Activated CD8-positive, alpha-beta memory T cell treated with anti-CD3 and anti-CD28 coated beads for 48 hours (primary cell): ENCODE data around the gene IFITM2.
"Not testable (repeated sequence)": the region's sequence is repeated elsewhere in the genome, so short reads cannot be mapped to it uniquely, and the experiment has no call there.

Experiments used
- DNase-seq, 3 experiments: peaks; one replicate each; pipeline ENCODE4 v3.0.0-alpha.2; 2020; ENCODE audit warnings: low read depth in 2 of 3, low spot score in 2 of 3

IFITM2 gene

DNA sequence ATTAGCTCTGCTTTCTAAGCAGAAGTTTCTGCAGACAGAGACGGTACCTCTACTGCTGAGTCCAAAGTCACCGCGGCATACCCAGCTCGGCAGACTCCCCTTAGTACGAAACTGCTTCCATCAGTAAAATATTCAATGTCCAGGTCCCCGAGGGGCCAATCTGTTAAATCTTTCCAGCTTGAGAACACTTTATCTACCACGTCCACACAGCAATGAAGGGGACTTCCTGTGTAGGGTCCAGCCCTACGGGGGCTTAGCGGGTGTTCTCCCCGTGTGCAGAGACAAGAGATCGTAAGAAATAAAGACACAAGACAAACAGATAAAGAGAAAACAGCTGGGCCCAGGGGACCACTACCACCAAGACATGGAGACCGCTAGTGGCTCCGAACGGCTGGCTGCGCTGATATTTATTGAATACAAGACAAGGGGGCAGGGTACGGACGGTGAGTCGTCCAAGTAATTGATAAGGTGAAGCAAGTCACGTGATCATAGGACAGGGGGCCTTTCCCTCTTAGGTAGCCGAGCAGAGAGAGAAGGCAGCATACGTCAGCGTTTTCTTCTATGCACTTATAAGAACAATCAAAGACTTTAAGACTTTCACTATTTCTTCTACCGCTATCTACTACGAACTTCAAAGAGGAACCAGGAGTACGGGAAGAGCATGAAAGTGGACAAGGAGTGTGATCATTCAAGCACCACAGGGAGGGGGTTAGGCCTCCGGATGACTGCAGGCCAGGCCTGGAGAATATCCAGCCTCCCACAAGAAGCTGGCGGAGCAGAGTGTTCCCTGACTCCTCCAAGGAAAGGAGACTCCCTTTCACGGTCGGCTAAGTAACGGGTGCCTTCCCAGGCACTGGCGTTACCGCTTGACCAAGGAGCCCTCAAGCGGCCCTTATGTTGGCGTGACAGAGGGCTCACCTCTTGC lies 17.2 kb downstream of the IFITM2 start:
- DNase-seq, result not testable (repeated sequence)

DNA sequence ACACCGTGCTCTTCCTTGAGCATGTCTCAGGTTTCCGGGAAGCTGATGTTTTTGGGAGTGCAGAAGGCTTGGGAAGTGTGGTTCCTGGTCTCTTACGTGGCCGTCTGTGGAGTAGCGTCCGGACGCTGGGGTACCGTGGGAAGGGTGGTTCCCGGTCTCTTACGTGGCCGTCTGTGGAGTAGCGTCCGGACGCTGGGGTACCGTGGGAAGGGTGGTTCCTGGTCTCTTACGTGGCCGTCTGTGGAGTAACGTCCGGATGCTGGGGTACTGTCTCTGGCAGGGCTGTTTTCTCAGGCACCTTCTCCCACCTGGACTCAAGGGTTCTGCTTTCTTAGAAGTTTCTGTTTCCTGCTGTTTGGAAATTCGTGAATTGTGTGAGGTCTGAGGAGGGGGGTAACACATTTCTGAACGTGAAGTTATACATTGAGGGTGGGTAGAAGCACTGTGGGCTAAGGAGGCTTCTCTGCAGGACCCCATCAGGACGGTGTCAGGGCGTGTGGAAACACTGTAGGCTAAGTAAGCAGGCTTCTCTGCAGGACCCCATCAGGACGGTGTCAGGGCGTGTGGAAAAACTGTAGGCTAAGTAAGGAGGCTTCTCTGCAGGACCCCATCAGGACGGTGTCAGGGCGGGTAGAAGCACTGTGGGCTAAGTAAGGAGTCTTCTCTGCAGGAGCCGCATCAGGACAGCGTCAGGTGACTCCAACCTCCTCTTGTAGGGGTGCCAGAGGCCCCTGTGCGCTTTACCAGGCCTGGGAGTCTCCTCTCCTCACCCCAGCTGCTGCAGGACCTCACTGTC lies 18.4 kb downstream of the IFITM2 start:
- no peak for DNase-seq

DNA sequence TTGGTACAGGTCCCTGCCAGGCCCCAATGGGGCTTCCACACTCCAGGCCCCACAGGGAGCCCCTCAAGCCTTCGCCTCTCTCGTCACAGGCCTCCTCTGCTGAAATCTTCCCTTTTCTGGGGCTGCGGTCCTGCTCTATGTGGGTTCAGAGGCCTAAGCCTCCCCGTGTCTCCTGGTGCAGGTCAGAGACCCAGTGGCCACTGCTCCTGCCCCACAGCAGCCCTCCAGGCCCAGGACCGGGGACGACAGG lies 18.9 kb downstream of the IFITM2 start:
- no peak for DNase-seq

DNA sequence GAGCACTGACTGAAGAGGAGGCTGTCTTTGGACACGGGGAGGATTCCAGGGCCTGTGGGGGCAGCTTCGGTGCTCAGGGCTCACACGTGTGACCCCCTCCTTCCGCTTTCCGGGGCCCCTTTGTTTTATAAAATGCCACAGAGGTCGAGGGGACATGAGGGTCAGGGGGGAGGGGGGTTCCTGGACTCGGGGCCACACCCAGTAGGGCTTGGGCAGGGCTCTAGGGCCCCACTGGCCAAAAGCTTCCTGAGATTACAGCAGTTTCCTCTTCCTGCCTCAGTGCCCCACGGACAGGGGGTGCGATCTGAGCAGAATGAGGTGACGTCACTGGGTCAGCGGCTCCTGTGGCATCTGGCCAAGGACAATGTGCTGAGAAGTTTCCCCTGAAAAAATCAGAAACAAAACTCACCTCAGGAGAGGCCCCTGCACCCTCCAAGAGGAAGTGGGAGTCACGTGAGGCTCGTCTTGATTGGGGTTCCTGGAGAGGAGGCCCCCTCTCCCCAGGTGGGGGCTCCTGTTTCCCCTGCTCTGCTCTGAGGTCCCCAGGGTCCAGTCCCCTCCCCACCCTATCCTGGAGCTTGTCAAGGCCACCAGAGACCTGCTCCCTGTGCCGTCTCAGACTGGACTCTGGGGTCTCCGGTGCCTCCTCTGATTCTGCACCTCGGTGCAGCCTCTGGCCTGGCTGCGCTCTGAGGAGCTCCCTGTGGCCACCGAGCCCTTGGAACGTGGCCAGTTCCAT lies 19.4 kb downstream of the IFITM2 start:
- no peak for DNase-seq

DNA sequence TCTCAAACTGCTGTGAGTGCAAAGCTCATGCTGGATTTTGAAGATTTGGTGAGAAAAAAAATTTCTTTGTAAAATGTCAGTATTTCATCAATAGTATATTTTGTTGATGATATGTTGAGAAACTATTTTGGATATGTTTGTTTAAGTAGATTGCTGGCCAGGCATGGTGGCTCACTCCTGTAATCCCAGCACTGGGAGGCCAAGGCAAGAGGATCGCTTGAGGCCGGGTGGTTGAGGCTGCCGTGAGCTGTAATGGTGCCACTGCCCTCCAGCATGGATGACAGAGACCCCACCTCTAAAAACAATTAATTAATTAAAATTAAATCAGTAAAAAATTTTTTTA lies 19.9 kb downstream of the IFITM2 start:
- no peak for DNase-seq

DNA sequence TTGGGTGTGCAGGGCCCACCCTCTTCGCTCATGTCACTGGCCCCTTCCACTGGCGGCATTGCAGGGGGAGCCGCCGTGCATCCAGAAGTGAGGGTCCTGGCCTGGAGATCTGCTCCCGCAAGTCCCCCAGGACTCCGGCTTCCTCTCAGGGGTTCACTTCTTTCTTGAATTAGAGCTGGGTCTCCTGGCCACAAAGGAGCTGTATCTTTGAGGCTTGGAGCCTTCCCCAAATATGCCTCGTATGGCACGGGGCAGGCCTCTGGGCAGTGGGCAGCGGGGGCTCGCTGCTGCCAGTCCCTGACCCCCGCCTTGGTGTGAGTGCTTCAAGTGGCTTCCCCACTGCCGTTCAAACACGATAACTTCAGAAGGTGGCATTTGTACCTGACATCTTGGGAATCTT lies 20.4 kb downstream of the IFITM2 start:
- DNase-seq, result no peak

DNA sequence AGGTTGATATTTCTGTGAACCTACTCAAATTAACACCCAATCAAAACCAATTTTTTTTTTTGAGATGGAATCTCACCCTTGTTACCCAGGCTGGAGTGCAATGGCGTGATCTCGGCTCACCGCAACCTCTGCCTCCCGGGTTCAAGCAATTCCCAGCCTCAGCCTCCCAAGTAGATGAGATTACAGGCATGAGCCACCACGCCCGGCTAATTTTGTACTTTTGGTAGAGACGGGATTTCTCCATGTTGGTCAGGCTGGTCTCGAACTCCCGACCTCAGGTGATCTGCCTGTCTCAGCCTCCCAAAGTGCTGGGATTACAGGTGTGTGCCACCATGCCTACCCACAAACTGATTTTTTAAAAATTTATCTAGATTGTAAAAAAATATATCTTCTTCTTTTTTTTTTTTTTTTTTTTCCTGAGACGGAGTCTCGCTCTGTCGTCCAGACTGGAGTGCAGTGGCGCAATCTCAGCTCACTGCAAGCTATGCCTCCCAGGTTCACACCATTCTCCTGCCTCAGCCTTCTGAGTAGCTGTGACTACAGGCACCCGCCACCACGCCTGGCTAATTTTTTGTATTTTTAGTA lies 21.0 kb downstream of the IFITM2 start:
- DNase-seq, result not testable (repeated sequence)

DNA sequence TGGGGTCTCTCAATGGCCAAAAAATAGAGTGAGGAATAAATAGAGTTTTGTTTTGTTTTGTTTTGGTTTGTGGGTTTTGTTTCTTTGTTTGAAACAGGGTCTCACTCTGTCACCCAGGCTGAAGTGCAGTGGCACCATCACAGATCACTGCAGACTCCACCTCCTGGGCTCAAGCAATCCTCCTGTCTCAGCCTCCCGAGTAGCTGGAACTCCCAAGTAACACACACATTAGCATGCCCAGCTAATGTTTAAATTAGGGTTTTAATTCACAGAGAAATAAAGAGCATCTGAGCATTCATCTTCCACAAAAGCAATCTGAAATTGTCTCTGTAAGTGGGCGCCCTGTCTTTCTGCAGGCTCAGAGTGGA lies 22.3 kb downstream of the IFITM2 start:
- DNase-seq, result no peak

DNA sequence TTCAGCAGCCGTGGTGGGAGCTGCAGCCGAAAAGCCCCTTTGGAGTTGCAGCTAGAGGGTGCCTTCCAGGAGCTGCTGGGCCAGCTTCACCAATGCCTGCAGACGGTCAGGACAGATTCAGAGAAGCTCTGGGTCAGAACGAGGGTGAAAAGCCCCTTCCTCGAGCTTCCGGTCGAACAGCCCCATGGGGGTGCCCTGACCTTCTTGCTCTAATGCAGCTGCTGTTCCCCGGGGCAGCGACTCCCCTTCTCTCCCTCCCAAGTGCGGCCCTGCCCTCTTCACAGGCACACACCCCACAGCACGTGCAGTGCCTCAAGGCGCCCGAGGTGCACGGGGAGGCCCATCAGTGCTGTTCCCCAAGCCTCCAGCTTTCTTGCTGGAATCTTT lies 22.7 kb downstream of the IFITM2 start:
- no peak for DNase-seq

DNA sequence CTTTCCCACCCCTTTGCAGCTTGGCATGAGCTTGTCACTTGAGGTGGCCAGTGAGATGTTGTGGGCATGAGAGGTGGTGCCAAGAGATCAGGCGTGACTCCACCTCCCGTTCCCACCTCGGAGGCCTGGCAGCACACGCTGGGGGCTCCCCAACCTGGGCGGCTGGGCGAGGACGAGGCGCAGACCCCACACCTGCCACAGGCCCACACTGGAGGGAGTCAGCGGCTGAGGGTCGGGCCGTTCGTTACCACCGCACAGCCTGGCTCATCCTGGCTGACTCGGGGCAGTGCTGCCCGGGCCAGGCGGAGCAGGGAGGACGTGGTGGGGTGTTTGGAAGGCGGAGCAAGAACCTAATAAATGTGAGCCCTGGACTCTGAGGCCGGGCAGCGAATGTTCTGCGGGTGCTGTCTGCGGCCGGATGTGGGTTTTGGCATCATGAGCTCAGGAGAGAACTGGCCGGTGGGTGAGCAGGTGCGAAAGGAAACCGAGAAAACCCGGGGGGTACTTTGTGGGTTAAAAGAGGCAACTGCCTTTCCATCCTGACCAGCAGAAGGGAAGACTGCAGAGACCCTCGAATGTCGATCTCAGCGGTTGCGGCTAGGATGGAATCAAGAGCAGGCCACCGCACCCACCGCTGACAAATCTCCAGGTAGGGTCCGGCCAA lies 23.2 kb downstream of the IFITM2 start:
- DNase-seq, result no peak

DNA sequence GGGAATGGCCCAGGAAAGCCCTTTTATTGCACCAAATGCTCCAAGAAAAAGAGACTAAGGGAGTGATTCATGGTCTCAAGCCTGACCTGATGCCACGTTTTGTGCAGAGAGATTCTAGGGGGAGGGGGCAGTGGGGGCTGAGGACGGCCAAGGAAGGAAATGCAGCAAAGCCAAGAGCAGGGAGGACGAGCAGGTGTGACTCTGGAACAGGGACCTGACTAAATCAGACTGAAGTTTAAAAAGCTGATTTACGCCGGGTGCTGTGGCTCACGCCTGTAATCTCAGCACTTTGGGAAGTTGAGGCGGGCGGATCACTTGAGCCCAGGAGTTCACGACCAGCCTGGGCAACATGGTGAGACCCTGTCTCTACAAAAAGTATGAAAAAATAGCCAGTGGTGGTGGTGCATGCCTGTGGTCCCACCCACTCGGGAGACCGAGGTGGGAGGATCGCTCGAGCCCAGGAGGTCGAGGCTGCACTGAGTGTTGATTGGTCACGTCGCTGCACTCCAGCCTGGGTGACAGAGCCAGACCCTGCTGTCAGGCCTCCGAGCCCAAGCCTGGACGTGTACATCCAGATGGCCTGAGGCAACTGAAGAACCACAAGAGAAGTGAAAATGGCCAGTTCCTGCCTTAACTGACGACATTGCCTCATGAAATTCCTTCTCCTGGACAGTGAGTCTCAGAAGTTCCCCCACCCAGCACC lies 23.9 kb downstream of the IFITM2 start:
- DNase-seq, result no peak

DNA sequence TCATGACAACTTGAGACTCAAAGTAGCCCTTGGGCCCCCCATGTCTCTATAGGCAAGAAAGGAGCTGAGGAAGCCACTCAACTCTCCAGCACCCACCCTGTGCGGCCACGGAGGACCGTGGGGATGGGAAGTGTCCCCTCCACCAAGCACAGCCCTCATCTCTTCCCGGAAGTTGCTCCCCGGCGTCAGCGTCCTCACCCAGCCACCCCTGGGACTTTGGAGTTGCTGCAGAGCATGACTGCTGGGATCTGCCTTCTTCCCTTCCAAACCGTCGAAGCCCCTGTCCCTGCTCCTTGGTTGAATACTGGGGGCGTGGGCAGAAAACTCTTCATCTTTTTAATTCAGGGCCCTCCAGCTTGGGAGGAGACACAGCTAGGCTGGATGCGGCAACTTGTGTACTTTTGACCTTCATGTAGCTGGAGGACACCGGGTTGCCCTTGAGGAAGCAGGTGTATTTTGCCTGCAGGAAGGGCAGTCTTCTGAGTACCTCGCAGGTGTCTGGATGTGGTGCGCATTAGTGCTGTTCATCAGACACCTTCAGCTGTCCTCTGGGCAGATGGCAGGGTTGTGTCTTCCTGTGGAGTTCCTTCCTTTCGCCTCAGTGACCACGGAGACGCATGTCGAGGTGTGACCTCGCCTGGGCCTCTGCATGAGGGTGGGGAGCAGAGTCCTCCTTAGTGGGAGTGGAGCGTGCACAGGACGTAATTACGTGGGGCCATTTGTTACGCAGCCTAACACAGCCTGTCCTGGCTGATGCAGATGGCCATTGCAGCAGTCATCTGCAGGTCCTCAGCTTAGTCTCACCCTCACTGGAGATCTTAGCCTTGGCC lies 25.2 kb downstream of the IFITM2 start:
- DNase-seq, result no peak

DNA sequence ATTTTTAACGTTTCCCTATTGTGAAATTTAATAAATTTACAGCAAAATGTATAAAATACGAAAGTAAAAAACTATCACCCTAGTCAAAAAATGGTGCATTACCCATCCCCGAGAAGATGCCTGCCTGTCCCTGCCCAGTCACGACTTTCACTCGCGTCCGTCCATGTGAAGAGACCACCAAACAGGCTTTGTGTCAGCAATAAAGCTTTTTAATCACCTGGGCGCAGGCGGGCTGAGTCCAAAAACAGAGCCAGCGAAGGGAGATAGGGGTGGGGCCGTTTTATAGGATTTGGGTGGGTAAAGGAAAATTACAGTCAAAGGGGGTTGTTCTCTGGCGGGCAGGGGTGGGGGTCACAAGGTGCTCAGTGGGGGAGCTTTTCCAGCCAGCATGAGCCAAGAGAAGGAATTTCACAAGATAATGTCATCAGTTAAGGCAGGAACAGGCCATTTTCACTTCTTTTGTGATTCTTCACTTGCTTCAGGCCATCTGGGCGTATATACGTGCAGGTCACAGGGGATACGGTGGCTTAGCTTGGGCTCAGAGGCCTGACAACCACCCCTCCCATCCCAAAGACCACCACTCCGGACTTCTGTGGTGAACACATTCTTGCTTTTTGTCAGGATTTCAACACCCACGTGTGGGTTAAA lies 26.1 kb downstream of the IFITM2 start:
- not testable (repeated sequence) for DNase-seq

DNA sequence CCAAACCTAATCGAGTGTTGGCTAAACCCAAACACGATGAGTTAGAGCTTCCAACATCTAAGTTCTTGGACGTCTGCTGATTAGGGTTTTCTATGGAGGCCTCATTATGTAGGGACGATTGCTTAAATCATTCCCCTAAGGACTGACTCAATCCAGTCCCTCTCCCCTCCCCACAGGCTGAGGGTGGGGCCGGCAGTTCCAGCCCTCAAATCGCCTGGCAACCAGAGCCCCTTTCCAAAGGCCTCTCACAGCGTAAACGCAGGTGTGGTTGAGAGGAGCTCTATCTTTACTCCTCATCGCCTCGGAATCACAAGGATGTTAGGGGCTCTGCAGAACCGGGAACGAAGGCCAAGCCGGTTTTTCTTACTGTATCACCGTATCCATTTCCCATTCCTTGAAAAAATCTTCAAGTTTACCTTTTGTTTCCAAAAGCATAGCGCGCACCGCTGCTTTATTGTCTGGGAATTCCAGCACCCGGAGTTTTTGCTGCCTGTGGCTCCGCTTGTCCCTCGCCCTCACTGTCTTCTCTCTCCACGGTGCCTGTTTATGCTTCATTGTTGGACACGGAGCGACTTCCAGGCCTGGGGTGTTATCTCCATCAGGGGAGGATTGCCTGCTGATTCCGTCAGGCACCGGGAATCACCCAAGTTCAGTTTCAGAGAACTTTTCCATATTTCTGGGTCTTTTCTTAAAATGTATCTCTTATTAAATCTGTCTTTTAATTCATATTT lies 26.8 kb downstream of the IFITM2 start:
- DNase-seq, result no peak

DNA sequence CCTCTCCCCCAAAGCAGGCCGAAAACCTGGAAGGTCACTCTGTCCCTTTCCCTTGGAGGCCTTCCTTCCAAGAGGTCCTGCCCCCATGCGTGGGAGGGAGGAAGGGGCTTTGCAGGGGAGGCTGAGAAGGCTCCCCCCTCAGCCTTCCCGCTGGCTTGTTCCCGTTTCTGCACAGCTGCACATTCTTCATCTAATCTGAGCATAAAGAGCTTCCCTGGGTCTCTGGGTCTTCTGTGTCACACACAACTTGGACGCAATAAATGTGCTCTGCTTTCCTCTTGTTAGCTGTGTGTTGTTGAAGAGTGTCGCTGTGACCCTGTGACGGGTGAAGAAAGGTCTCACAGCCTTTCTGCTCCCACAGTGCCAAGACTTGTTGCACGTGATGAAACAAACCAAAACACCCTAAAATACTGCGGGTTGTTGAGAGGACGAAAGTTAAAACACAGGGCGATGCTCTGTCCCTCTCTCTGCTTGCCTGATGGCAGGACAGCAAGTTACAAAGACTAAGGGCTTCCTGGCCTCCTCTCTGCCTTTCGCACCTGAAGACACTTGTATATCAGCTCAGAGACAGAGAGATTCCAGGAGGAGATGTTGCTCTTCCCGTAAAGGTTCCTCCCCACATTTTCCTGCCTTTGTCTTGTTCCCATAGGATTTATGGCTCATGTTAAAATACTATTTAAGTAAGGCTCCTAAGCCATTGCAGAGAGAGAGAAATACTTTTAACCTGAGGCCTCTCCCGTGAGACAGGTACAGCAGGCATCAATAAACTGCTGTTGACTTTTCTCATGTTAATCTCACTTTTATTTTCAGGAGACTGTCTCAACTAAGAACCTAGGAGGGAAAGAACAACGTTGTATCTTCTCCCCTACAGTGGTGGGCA lies 28.4 kb downstream of the IFITM2 start:
- DNase-seq, result no peak

DNA sequence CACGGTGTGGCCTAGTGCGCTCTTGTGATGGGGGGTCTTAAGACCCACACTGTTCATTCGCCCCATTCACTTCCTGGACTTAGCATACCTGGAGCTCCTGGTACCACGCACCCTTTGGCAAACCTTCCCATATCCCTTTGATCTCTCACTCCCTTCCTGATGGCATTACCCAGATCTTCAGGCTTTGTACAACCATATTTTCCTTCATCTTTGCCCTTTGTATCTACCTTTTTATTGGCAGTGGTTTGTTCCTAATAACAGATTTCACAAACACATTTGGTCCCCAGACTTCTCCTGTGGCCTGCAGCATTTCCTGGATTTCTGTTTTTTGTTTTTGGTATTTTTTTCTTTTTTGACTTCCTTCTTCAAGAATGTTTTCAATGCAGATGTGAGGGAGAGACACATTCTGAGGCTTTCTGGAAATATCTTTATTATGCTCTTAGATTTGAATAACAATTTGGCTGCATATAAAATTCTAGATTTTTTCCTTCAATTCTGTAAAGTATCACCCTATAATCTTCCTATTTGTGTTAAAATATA lies 29.1 kb downstream of the IFITM2 start:
- DNase-seq, result no peak

DNA sequence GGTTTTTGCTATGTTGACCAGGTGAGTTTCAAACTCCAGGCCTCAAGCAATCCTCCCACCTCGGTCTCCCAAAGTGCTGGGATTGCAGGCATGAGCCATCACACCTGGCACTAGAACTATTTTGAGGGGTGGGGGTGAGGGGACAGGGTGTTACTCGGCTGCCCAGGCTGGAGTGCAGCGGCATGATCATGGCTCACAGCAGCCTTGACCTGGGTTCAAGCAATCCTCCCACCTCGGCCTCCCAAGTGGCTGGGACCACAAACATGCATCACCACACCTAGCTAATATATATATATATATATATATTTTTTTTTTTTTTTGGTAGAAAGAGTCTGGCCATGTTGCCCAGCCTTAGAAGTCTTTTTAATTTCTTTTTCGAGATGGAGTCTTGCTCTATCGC lies 30.1 kb downstream of the IFITM2 start:
- DNase-seq, result no peak
